WTC11 (cell line): ENCODE measurements around the gene PRTFDC1.

Experiments
- TEAD4 ChIP-seq: sonication (generic); formaldehyde crosslinking; IDR thresholded peaks from 2 replicates; pipeline ENCODE4 v1.8.0; 2022; ENCODE audit warnings: mild to moderate bottlenecking, missing genetic modification reagents
- ZNF121 ChIP-seq: sonication (generic); formaldehyde crosslinking; IDR thresholded peaks from 2 replicates; pipeline ENCODE4 v1.8.0; 2023; ENCODE audit warnings: missing genetic modification reagents
- TF ChIP-seq, protein P1 (sequence below): fragments of 200-600 bp; IDR thresholded peaks from 2 replicates; pipeline ENCODE4 v1.8.0; 2022; ENCODE audit warnings: antibody characterized with exemption

DNA sequence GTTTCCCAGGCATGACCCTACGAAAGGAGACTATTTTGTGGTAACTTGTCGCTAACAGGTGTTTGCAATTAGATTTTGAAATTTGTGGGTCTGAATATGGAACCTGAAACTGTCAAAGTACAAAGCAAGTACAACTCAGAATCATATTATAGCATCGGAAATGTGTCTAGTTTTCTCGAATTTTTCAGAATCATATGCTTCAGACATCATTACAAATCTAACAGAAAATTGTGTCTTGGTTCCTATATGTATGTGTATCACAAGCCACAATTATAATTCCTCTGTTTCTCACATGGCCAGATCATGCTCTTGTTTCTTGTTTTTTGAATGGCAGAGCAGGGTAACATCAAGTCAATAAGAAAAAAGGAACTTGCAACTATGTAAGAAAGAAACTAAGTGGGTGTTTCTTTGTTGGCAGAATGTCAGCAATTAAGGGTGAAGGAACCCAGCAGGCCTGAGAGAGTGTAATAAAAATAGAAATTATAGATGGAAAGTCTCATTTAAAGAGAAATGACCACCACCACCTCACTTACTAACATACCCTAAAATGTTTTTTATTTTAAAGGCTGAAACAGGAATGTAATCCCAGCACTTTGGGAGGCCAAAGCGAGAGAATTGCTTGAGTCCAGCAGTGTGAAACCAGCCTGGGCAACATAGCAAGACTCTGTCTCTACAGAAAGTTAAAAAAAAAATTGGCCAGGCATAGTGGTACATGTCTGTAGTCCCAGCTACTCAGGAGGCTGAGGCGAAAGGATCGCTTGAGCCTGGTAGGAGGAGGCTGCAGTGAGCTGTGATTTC lies 51.3 kb downstream of the PRTFDC1 start:
- no peak for TF ChIP-seq ZNF121 (CRISPR knock-in tag)
- TF ChIP-seq, protein P1, sequence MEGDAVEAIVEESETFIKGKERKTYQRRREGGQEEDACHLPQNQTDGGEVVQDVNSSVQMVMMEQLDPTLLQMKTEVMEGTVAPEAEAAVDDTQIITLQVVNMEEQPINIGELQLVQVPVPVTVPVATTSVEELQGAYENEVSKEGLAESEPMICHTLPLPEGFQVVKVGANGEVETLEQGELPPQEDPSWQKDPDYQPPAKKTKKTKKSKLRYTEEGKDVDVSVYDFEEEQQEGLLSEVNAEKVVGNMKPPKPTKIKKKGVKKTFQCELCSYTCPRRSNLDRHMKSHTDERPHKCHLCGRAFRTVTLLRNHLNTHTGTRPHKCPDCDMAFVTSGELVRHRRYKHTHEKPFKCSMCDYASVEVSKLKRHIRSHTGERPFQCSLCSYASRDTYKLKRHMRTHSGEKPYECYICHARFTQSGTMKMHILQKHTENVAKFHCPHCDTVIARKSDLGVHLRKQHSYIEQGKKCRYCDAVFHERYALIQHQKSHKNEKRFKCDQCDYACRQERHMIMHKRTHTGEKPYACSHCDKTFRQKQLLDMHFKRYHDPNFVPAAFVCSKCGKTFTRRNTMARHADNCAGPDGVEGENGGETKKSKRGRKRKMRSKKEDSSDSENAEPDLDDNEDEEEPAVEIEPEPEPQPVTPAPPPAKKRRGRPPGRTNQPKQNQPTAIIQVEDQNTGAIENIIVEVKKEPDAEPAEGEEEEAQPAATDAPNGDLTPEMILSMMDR = no peak
- no peak for TF ChIP-seq TEAD4 (CRISPR knock-in tag)
